GM04503 (cell line): ENCODE results near the gene DSC1.
"Not testable (repeated sequence)": the region's sequence is repeated elsewhere in the genome, so short reads cannot be mapped to it uniquely, and the experiment has no call there.

Experiments
- DNase-seq: peaks from one replicate; pipeline ENCODE4 v3.0.0-alpha.2; 2012; ENCODE audit warnings: low read depth

Gene DSC1

GRCh38 chr18:31162825-31163435 lies at the start of gene DSC1:
Gene DSC1, minus strand, starts transcription at chr18:31162856. Its CDS starts 262 bp downstream, at chr18:31162594.
- no peak for DNase-seq

GRCh38 chr18:31211047-31211446 lies 48.4 kb upstream of the DSC1 start:
- no peak for DNase-seq

GRCh38 chr18:31209041-31209440 lies 46.4 kb upstream of the DSC1 start:
- DNase-seq: no peak

- DNase-seq: no peak
Observed at GRCh38 chr18:31207391-31207790, 44.7 kb upstream of the DSC1 start.

DNA sequence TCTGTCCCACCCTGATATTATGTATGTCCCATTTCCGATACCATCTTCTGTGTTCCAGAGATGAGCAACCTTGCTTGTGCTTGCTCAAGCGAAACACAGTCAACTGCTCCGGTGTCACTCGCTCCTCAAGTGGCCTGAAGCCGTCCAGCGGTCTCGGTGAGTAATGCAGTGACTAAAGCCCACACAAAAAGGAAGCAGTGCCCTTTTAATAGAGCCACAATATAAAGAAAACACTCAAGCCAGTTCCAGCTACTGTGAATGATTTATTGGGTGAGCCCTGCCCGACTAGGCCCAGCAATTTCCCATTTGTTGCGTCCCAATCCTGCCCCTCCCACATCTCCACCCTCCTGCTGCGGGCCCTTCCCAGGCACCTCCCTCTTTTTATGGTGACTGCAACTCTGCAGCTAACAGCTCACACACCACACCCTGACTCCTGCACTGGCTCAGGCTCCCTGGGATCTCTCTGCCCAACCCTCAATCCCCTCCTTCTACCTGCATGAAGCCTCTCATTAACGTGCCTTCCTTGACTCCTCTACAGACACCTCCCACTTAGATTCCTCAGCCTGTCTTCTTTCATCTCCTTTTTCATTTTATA lies 44.2 kb upstream of the DSC1 start:
- DNase-seq: no peak

DNA sequence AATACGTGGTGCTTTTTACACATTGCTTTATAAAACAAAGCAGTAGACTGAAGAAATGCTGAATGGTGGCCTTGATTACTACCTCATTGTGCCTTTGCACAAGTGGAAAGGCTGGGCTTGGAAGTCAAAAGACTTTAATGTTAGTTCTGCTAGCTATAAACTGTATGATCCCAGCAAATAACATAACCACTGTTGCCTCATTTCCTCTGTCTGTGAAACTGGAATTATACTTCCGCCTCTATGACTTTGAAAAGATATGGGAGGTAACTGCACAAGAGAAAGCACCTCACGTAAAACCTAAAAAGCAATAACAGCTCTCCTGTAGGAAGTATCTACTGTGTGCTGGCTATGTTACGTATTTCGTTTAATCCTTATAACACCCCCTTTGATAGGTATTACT lies 43.4 kb upstream of the DSC1 start:
- DNase-seq: no peak

DNA sequence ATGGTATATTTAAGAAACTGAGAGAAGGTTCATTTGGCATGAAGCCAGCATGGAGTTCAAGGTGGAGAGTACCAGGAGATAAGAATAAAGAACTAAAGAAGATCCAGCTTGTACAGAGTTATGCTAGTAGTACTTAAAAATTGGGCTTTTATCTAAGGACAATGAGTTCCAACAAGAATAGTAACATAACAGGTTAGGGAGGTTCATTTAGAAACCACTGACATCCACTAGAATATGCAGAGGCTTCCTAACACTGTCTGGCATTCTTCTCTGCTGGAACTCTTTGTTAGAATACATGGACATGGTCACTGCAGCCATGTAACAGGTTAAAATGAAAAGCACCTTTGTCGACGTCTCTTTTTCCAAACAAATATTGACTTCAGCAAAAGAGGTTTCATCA lies 42.6 kb upstream of the DSC1 start:
- no peak for DNase-seq

- DNase-seq: no peak
Observed at GRCh38 chr18:31204833-31205232, 42.2 kb upstream of the DSC1 start.

DNA sequence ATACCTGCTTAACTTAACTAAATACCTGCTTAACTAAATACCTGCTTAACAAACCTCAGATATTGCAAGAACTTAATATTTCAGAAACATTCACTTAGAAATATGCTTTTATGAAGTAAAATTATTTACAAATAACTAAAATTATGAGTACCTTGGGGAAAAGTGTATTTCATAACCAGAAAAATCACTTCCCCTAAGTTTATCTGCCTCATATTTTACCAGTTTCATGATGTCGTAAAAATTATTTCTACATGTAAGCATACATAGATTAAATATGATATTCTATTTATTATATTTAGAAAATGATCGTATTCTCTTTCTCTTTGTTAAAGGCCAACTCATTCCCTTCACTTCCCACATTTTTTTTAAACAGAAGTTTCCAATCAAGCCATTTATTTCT lies 41.5 kb upstream of the DSC1 start:
- DNase-seq: no peak

GRCh38 chr18:31203794-31204148 lies 41.1 kb upstream of the DSC1 start:
- no peak for DNase-seq

GRCh38 chr18:31203096-31203793 lies 40.6 kb upstream of the DSC1 start:
- no peak for DNase-seq

- no peak for DNase-seq
Observed at GRCh38 chr18:31199190-31199769, 36.6 kb upstream of the DSC1 start.

- DNase-seq: no peak
Observed at GRCh38 chr18:31197676-31198075, 35.0 kb upstream of the DSC1 start.

DNA sequence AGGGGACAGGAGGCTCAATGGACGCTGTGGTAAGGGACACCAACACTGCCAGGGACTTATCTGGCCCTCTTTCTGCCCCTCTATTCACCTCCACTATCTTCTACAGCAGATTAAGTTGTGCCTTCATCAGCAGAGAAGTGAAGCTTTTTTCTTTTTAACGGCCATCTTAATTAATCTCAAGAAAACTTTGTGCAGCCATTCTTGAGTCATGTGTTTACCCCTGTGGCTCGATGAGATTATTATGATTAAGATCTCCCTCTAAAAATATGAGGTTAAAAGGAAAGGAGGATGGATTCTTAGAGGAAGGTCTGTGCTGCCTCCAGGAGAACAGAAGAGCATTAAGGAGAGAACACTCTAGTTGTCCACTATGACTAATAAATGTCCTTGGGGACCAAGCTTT lies 32.4 kb upstream of the DSC1 start:
- DNase-seq: no peak

GRCh38 chr18:31192086-31192776 lies 29.6 kb upstream of the DSC1 start:
- DNase-seq: no peak

- DNase-seq: no peak
Observed at GRCh38 chr18:31190919-31191318, 28.3 kb upstream of the DSC1 start.

DNA sequence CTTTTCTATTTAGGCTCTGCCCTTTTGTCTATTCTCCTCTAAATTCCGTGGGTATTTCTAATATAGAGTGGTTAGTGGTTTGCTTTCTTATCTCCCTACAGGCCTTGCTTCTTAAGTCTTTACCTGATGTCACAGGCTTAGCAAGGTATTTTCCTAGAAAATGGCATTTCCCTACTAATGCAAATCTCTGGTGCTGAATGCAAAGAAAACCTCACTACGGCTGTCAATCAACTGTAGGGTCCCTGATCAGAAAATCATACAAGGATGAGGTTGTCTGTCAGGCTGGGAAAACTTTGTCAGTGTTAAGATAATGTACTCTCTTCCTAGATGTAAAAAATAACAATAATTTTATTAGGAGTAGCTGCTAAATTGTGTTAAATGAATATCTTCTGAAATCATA lies 27.1 kb upstream of the DSC1 start:
- no peak for DNase-seq

DNA sequence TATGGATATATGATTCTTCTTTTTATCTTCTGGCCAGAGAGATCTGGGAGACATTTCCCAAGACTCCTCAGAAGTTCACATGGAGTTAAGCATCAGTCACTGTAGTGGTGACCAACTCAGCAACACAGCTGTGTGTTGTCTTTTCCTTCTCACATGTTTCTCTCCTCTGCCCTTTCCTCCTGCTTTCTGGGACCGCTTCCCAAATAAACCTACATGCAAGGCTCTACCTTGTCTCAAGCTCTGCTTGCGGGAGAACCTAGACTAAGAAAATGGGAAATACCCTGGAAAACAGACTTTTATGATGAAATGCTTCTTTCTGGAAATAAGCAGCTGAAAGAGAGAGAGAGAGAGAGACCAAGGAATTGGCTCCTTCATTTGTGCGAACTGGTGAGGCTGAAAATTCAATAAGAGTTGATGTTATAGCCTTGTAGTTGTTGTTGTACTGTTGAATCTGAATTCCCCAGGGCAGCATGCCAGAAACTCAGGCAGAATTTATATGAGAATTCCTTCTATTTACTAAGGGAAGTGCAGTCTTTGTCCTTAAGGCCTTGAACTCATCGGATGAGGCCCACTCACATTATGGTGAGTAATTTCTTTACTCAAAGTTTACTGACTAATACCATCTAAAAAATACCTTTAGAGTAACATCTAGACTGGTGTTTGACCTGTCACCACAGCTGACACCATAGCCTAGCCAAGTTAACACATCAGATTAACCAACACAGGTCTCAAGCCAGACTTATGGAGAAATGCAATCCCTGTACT lies 22.7 kb upstream of the DSC1 start:
- DNase-seq: no peak

DNA sequence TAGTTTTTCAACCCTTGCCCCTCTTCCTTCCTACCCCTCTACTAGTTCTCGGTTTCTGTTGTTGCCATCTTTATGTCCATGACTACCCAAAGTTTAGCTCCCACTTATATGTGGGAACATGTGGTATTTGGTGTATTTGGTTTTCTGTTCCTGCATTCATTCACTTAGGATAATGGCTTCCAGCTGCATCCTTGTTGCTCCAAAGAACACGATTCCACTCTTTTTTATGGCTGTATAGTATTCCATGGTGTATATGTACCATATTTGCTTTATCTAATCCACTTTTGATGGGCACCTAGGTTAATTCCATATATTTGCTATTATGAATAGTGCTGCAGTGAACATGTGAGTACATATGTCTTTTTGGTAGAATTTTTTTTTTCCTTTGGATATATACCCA lies 20.6 kb upstream of the DSC1 start:
- DNase-seq: no peak

GRCh38 chr18:31177369-31177768 lies 14.7 kb upstream of the DSC1 start:
- not testable (repeated sequence) for DNase-seq

- DNase-seq: no peak
Observed at GRCh38 chr18:31176531-31176930, 13.9 kb upstream of the DSC1 start.
